CD4-positive, alpha-beta T cell (primary cell): Measurements from ENCODE around the gene MCEE. TPM values are rescaled to one million over a fixed set of nuclear protein-coding genes. Genes with fewer than 3 reads are reported as not detected.

ENCODE experiments used
- ATAC-seq: fragments of 200-7000 bp; cut with Tn5 transposase; one replicate; pipeline ENCODE4 v1.10.0; 2022; ENCODE audit warnings: mild to moderate bottlenecking; ENCODE audit not compliant: poor library complexity
- CTCF ChIA-PET: fragments of 350-600 bp; sonication (Branson Sonifier 250); formaldehyde crosslinking; loops from one replicate; lab custom pipeline; 2021; ENCODE audit warnings: antibody characterized with exemption, inconsistent platforms; lab: Charles Lee
- POLR2A ChIA-PET: fragments of 350-600 bp; sonication (Branson Sonifier 250); formaldehyde crosslinking; loops from one replicate; lab custom pipeline; 2021; ENCODE audit warnings: antibody characterized with exemption, inconsistent platforms; lab: Charles Lee
- DNase-seq, 14 experiments: peaks; one replicate each; pipeline ENCODE4 v3.0.0-alpha.2; 2013 to 2020; ENCODE audit warnings: mixed read lengths in 2 of 14
- H3K27ac ChIP-seq, 2 donors: one replicate each; pipeline versions ENCODE4 v1.5.1 to v1.7.0; 2013; ENCODE audit warnings: low read length in 2 of 2, low read depth in 1 of 2, mild to moderate bottlenecking in 1 of 2
- H3K27me3 ChIP-seq, 2 experiments: 1 replicate in 1 of 2; 2 replicates in 1 of 2; pipeline versions ENCODE4 v1.6.1 to v1.7.0; 2013; ENCODE audit warnings: low read length in 2 of 2, control low read depth in 1 of 2, mild to moderate bottlenecking in 1 of 2, moderate library complexity in 1 of 2; ENCODE audit not compliant: insufficient read depth in 2 of 2, control insufficient read depth in 1 of 2
- H3K36me3 ChIP-seq: one replicate; pipeline ENCODE4 v1.6.1; 2013; ENCODE audit warnings: low read length, control low read depth; ENCODE audit not compliant: insufficient read depth
- H3K4me1 ChIP-seq: one replicate; pipeline ENCODE4 v1.6.1; 2013; ENCODE audit warnings: low read length, control low read depth; ENCODE audit not compliant: insufficient read depth
- H3K4me3 ChIP-seq: one replicate; pipeline ENCODE4 v1.5.1; 2013; ENCODE audit warnings: mild to moderate bottlenecking, low read length, moderate library complexity
- H3K9me3 ChIP-seq, 2 experiments: 1 replicate in 1 of 2; 2 replicates in 1 of 2; pipeline versions ENCODE4 v1.6.1 to v1.7.0; 2013; ENCODE audit warnings: low read length in 2 of 2, mild to moderate bottlenecking in 2 of 2, control low read depth in 1 of 2, moderate library complexity in 1 of 2; ENCODE audit not compliant: control insufficient read depth in 1 of 2, insufficient read depth in 1 of 2
- H3K27ac Mint-ChIP-seq: one replicate; pipeline ENCODE4 v1.8.0; 2020; ENCODE audit warnings: mixed read lengths
- H3K27me3 Mint-ChIP-seq: one replicate; pipeline ENCODE4 v1.8.0; 2021; ENCODE audit warnings: mixed read lengths
- H3K36me3 Mint-ChIP-seq: one replicate; pipeline ENCODE4 v1.8.0; 2021; ENCODE audit warnings: low read depth, mixed read lengths
- H3K4me1 Mint-ChIP-seq: one replicate; pipeline ENCODE4 v1.8.0; 2021; ENCODE audit warnings: low read depth, mixed read lengths
- H3K4me3 Mint-ChIP-seq: one replicate; pipeline ENCODE4 v1.8.0; 2020; ENCODE audit warnings: mild to moderate bottlenecking, mixed read lengths
- H3K9me3 Mint-ChIP-seq: one replicate; pipeline ENCODE4 v1.8.0; 2020; ENCODE audit warnings: mixed read lengths
- intact Hi-C, 2 experiments: fragments of 100-400 bp; cut with DNase I in 1 of 2; cut with micrococcal nuclease in 1 of 2; formaldehyde crosslinking; loops; one replicate each; pipeline versions ENCODE4 v1.15.1 to v1.9.0; 2023 to 2025; cut with DNase I, micrococcal nuclease
- total RNA-seq, 174 experiments: library from RNA in 2 of 174; stranded (reverse) in 2 of 174; gene quantifications; one replicate each; pipeline ENCODE4 v1.2.3 and lab custom pipeline; 2021 to 2026
- TF ChIP-seq, protein P1 (sequence below): fragments of 200-600 bp; IDR thresholded peaks from one replicate; pipeline ENCODE4 v1.8.0; 2022; ENCODE audit warnings: antibody characterized with exemption, mild to moderate bottlenecking

The MCEE gene
- total RNA-seq, 2 experiments from 2014 or later: 4.3 to 8.0 TPM

DNA sequence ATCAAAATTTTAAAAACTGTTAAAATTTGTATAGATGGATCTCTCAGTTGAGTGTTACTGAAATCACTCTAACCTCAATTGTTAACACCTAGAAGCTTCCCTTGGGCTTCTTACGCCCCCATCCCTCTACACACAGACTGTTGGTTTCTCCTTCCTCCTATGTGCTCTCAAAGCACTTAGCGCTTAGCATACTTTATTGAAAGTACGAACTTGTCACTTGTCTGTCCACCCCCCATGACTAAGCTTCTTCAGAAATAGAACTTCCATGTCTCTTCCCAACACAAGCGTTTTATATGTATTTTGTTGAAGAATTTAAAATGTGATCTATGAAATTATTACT, 846 bp upstream of the MCEE start:
- Mint-ChIP-seq H3K27ac (no peak overlapping the region), H3K4me3 (no peak overlapping the region), H3K27me3 (no peaks in the 10 kb centered on the region), H3K9me3 (no peaks in the 10 kb centered on the region), H3K4me1 (peaks cover 30% of the 10 kb centered on the region), H3K36me3 (peaks cover 34% of the 10 kb centered on the region)
- DNase-seq: peak in 1 of 14 experiments; percentile 46
- ChIA-PET CTCF (interaction anchor here (0.8 to 2.5 kb wide), 3 partner anchors 31 to 130 kb away, joined by 3 to 9 read pairs (median 5); partner anchors contain the start of gene NAGK), POLR2A (interaction anchor here (0.7 to 3.0 kb wide), 11 partner anchors 10 to 202 kb away, joined by 3 to 114 read pairs (median 5); partner anchors contain the start of genes NAGK, PAIP2B and ZNF638)
- peaks cover 27% of the 10 kb centered on the region for H3K36me3 ChIP-seq
- TF ChIP-seq, protein P1, sequence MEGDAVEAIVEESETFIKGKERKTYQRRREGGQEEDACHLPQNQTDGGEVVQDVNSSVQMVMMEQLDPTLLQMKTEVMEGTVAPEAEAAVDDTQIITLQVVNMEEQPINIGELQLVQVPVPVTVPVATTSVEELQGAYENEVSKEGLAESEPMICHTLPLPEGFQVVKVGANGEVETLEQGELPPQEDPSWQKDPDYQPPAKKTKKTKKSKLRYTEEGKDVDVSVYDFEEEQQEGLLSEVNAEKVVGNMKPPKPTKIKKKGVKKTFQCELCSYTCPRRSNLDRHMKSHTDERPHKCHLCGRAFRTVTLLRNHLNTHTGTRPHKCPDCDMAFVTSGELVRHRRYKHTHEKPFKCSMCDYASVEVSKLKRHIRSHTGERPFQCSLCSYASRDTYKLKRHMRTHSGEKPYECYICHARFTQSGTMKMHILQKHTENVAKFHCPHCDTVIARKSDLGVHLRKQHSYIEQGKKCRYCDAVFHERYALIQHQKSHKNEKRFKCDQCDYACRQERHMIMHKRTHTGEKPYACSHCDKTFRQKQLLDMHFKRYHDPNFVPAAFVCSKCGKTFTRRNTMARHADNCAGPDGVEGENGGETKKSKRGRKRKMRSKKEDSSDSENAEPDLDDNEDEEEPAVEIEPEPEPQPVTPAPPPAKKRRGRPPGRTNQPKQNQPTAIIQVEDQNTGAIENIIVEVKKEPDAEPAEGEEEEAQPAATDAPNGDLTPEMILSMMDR: no peak
- intact Hi-C loops: loop anchor here (1.0 to 10.0 kb wide), 6 partner anchors 63 to 836 kb away; partner anchors contain the start of genes NAGK (in 2 of the 2), PAIP2B (in 1 of the 2), SNRPG (in 1 of the 2) and TEX261 (in 1 of the 2)
- peak overlapping the region; percentile 77 to 89 for H3K27ac ChIP-seq
- H3K4me1 ChIP-seq: peaks cover 24% of the 10 kb centered on the region
- H3K9me3 ChIP-seq: no peaks in the 10 kb centered on the region
- peak overlapping the region; percentile 95 for H3K4me3 ChIP-seq
- ATAC-seq: no peak
- H3K27me3 ChIP-seq: no peaks in the 10 kb centered on the region

DNA sequence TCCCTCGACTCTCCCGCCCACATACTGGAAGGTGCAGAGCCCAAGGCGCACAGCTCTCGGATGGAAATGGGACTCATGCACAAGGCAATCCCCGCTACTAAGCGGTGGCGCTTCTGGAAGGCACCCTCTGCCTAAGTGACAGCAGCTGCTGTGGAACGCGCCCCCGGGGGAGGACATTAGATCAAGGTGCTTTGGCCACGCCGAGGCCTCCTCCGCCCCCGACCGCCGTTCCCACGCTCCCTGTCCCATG, 202 bp downstream of the MCEE start:
- Mint-ChIP-seq H3K4me3 (no peak overlapping the region), H3K9me3 (no peaks in the 10 kb centered on the region), H3K36me3 (peaks cover 29% of the 10 kb centered on the region), H3K27me3 (no peaks in the 10 kb centered on the region), H3K27ac (no peak overlapping the region), H3K4me1 (peaks cover 36% of the 10 kb centered on the region)
- Histone ChIP-seq H3K4me1 (peaks cover 24% of the 10 kb centered on the region), H3K4me3 (peak overlapping the region; percentile 95), H3K36me3 (peaks cover 19% of the 10 kb centered on the region), H3K27ac (peak overlapping the region; percentile 77 to 89), H3K9me3 (no peaks in the 10 kb centered on the region), H3K27me3 (no peaks in the 10 kb centered on the region)
- POLR2A ChIA-PET: interaction anchor here (1.0 to 3.0 kb wide), 7 partner anchors 9 to 203 kb away, joined by 3 to 114 read pairs (median 9); partner anchors contain the start of genes NAGK, PAIP2B and ZNF638
- TF ChIP-seq, protein P1: no peak
- no peak for DNase-seq
- ATAC-seq: peak; percentile 54
- CTCF ChIA-PET: interaction anchor here (1.8 to 2.5 kb wide), 3 partner anchors 29 to 129 kb away, joined by 5 to 9 read pairs (median 8); partner anchors contain the start of gene NAGK
- intact Hi-C loops: loop anchor here (1.0 to 10.0 kb wide), 6 partner anchors 62 to 835 kb away; partner anchors contain the start of genes NAGK (in 2 of the 2), PAIP2B (in 1 of the 2), SNRPG (in 1 of the 2) and TEX261 (in 1 of the 2)

- H3K4me1 Mint-ChIP-seq: peaks cover 36% of the 10 kb centered on the region
- H3K4me3 Mint-ChIP-seq: no peak overlapping the region
- no peaks in the 10 kb centered on the region for H3K27me3 ChIP-seq
- intact Hi-C loops: no loop called here
- CTCF ChIA-PET: interaction anchor here (1.8 to 2.5 kb wide), 3 partner anchors 29 to 128 kb away, joined by 5 to 9 read pairs (median 8); partner anchors contain the start of gene NAGK
- H3K4me3 ChIP-seq: peak overlapping the region; percentile 95
- no peaks in the 10 kb centered on the region for H3K9me3 ChIP-seq
- peaks cover 14% of the 10 kb centered on the region for H3K36me3 ChIP-seq
- H3K27ac Mint-ChIP-seq: no peak overlapping the region
- H3K36me3 Mint-ChIP-seq: peaks cover 28% of the 10 kb centered on the region
- POLR2A ChIA-PET: interaction anchor here (0.7 to 3.0 kb wide), 7 partner anchors 8 to 938 kb away, joined by 3 to 114 read pairs (median 9); partner anchors contain the start of genes NAGK, PAIP2B and ZNF638
- no peaks in the 10 kb centered on the region for H3K27me3 Mint-ChIP-seq
- peak overlapping the region; percentile 77 to 89 for H3K27ac ChIP-seq
- TF ChIP-seq, protein P1: no peak
- DNase-seq (no peak), ATAC-seq (no peak)
- no peaks in the 10 kb centered on the region for H3K9me3 Mint-ChIP-seq
- peaks cover 24% of the 10 kb centered on the region for H3K4me1 ChIP-seq
These were observed 721 bp downstream of the MCEE start for GRCh38 chr2:71129114-71129901.
